DOHH2 (cell line): ENCODE data around the gene FAM227B.

Experiments used
- H3F3A ChIP-seq: fragments of 200-600 bp; sonication (generic), shearing (Covaris generic); 2 replicates; pipeline ENCODE4 v1.6.0; 2016; ENCODE audit warnings: antibody characterized with exemption, mild to moderate bottlenecking; ENCODE audit not compliant: control insufficient read depth, insufficient read depth
- H3K27ac ChIP-seq: fragments of 200-600 bp; sonication (generic); 2 replicates; pipeline ENCODE4 v1.5.1; 2014; ENCODE audit warnings: low read depth, mild to moderate bottlenecking, low read length, moderate library complexity
- H3K27me3 ChIP-seq: fragments of 200-600 bp; sonication (generic); 2 replicates; pipeline ENCODE4 v1.6.1; 2014; ENCODE audit warnings: mild to moderate bottlenecking, low read length, mixed read lengths; ENCODE audit not compliant: control insufficient read depth
- H3K36me3 ChIP-seq: fragments of 200-600 bp; sonication (generic); 2 replicates; pipeline ENCODE4 v1.6.1; 2014; ENCODE audit warnings: mild to moderate bottlenecking, low read length, moderate library complexity, mixed read lengths; ENCODE audit not compliant: control insufficient read depth
- H3K4me1 ChIP-seq: fragments of 200-600 bp; sonication (generic); 2 replicates; pipeline ENCODE4 v1.6.1; 2014; ENCODE audit warnings: mild to moderate bottlenecking, low read length, mixed read lengths; ENCODE audit not compliant: control insufficient read depth
- H3K4me2 ChIP-seq: fragments of 200-600 bp; sonication (generic); 2 replicates; pipeline ENCODE4 v1.6.0; 2014; ENCODE audit warnings: mild to moderate bottlenecking, low read length, moderate library complexity
- H3K4me3 ChIP-seq: fragments of 200-600 bp; sonication (generic); 2 replicates; pipeline ENCODE4 v1.5.1; 2014; ENCODE audit warnings: mild to moderate bottlenecking, low read length, mixed read lengths
- H3K79me2 ChIP-seq: fragments of 200-600 bp; sonication (generic); 2 replicates; pipeline ENCODE4 v1.6.1; 2014; ENCODE audit warnings: mild to moderate bottlenecking, low read length, mixed read lengths; ENCODE audit not compliant: control insufficient read depth
- H3K9me2 ChIP-seq: fragments of 200-600 bp; sonication (generic); replicated peaks from 2 replicates; pipeline ENCODE4 v1.6.1; 2014; ENCODE audit warnings: mild to moderate bottlenecking, low read length, mixed read lengths; ENCODE audit not compliant: control insufficient read depth
- H3K9me3 ChIP-seq: fragments of 200-600 bp; sonication (generic); 2 replicates; pipeline ENCODE4 v1.6.1; 2014; ENCODE audit warnings: antibody characterized with exemption, low read length, mixed read lengths; ENCODE audit not compliant: control insufficient read depth, insufficient read depth
- H4K20me1 ChIP-seq: fragments of 200-600 bp; sonication (generic); 2 replicates; pipeline ENCODE4 v1.6.0; 2014; ENCODE audit warnings: low read depth, mild to moderate bottlenecking, antibody characterized with exemption, low read length, moderate library complexity; ENCODE audit not compliant: control insufficient read depth, insufficient read depth
- CTCF ChIP-seq: fragments of 200-600 bp; sonication (generic); IDR thresholded peaks from one replicate; pipeline ENCODE4 v1.5.1; 2014; ENCODE audit warnings: antibody characterized with exemption, mild to moderate bottlenecking, low read depth, low read length; ENCODE audit not compliant: poor library complexity, severe bottlenecking
- EZH2phosphoT487 ChIP-seq: fragments of 200-600 bp; sonication (generic); IDR thresholded peaks from 2 replicates; pipeline ENCODE4 v1.6.1; 2017; ENCODE audit warnings: borderline replicate concordance, mild to moderate bottlenecking, antibody characterized with exemption, low read length, moderate library complexity, mixed read lengths

FAM227B gene

GRCh38 chr15:49438962-49439631, 181.5 kb downstream of the FAM227B start:
- Histone ChIP-seq H3K4me1 (peaks cover 17% of the 10 kb centered on the region), H3K9me3 (no peaks in the 10 kb centered on the region), H3K4me3 (0 out of 2 replicates have a peak overlapping the region, but pooled peaks have one; percentile 2), H3K27me3 (no peaks in the 10 kb centered on the region), H3F3A (no peaks in the 10 kb centered on the region), H3K9me2 (no peaks in the 10 kb centered on the region), H3K36me3 (no peaks in the 10 kb centered on the region), H3K79me2 (no peaks in the 10 kb centered on the region), H3K27ac (no peak overlapping the region), H4K20me1 (no peaks in the 10 kb centered on the region), H3K4me2 (peak overlapping the region; percentile 28)
- TF ChIP-seq CTCF, result no peak
- TF ChIP-seq EZH2phosphoT487, result no peak

GRCh38 chr15:49436751-49437150, 183.9 kb downstream of the FAM227B start:
- no peaks in the 10 kb centered on the region for H3K9me2 ChIP-seq
- no peak overlapping the region for H3K27ac ChIP-seq
- no peak overlapping the region for H3K4me3 ChIP-seq
- no peaks in the 10 kb centered on the region for H3K9me3 ChIP-seq
- no peak overlapping the region for H3K4me2 ChIP-seq
- TF ChIP-seq CTCF (no peak), EZH2phosphoT487 (no peak)
- no peaks in the 10 kb centered on the region for H3K27me3 ChIP-seq
- peaks cover 17% of the 10 kb centered on the region for H3K4me1 ChIP-seq
- no peaks in the 10 kb centered on the region for H3K79me2 ChIP-seq
- H3K36me3 ChIP-seq, result no peaks in the 10 kb centered on the region
- H3F3A ChIP-seq, result no peaks in the 10 kb centered on the region
- no peaks in the 10 kb centered on the region for H4K20me1 ChIP-seq

GRCh38 chr15:49435174-49435573, 185.4 kb downstream of the FAM227B start:
- H3K4me2 ChIP-seq, result no peak overlapping the region
- H3K9me2 ChIP-seq, result no peaks in the 10 kb centered on the region
- H3F3A ChIP-seq, result no peaks in the 10 kb centered on the region
- H3K27ac ChIP-seq, result no peak overlapping the region
- H3K4me3 ChIP-seq, result no peak overlapping the region
- no peaks in the 10 kb centered on the region for H3K79me2 ChIP-seq
- no peak for TF ChIP-seq CTCF
- no peak for TF ChIP-seq EZH2phosphoT487
- no peaks in the 10 kb centered on the region for H3K36me3 ChIP-seq
- H3K4me1 ChIP-seq, result peaks cover 17% of the 10 kb centered on the region
- H4K20me1 ChIP-seq, result no peaks in the 10 kb centered on the region
- 0 out of 2 replicates have a peak, but pooled peaks cover 4% of the 10 kb centered on the region for H3K27me3 ChIP-seq
- H3K9me3 ChIP-seq, result no peaks in the 10 kb centered on the region
